Activated T-helper 1 cell treated with anti-CD3 and anti-CD28 coated beads, Interleukin-12 subunit alpha, Interleukin-12 subunit beta, Interleukin-2, Interleukin-4 antibody, amounts not matched to agents 30 ng/mL and 10 ng/mL and 1 ng/mL, durations not matched to agents 14 hours and 24 hours and 36 hours (primary cell): ENCODE measurements around the gene RNF8. TPM values are rescaled to one million over a fixed set of nuclear protein-coding genes. Genes with fewer than 3 reads are reported as not detected.

Experiments
- DNase-seq: peaks from one replicate; pipeline ENCODE4 v3.0.0; 2021; ENCODE audit warnings: low spot score
- H3K27ac Mint-ChIP-seq: one replicate; pipeline ENCODE4 v1.8.0; 2021; ENCODE audit warnings: mild to moderate bottlenecking, mixed read lengths
- H3K27me3 Mint-ChIP-seq: one replicate; pipeline ENCODE4 v1.8.0; 2022; ENCODE audit warnings: mild to moderate bottlenecking, moderate library complexity, mixed read lengths; ENCODE audit not compliant: insufficient read depth
- H3K36me3 Mint-ChIP-seq: one replicate; pipeline ENCODE4 v1.8.0; 2021; ENCODE audit warnings: low read depth, mixed read lengths
- H3K4me1 Mint-ChIP-seq: one replicate; pipeline ENCODE4 v1.8.0; 2021; ENCODE audit warnings: low read depth, mixed read lengths
- H3K4me3 Mint-ChIP-seq: one replicate; pipeline ENCODE4 v1.8.0; 2021; ENCODE audit warnings: mild to moderate bottlenecking, moderate library complexity, mixed read lengths
- H3K9me3 Mint-ChIP-seq: one replicate; pipeline ENCODE4 v1.8.0; 2021; ENCODE audit warnings: mixed read lengths
- intact Hi-C: fragments of 100-400 bp; cut with micrococcal nuclease; formaldehyde crosslinking; loops from one replicate; pipeline ENCODE4 v1.15.1; 2024
- total RNA-seq: library from RNA; stranded (reverse); gene quantifications from 2 replicates; pipeline ENCODE4 v1.2.3, GENCODE V29; 2022

Gene RNF8
- total RNA-seq, 1 donor from 2014 or later, result 30.0 TPM

- no peak overlapping the region for H3K27ac Mint-ChIP-seq
- H3K36me3 Mint-ChIP-seq, result peaks cover 29% of the 10 kb centered on the region
- intact Hi-C loops, result no loop called here
- no peaks in the 10 kb centered on the region for H3K9me3 Mint-ChIP-seq
- H3K27me3 Mint-ChIP-seq, result no peaks in the 10 kb centered on the region
- DNase-seq, result no peak
- no peak overlapping the region for H3K4me3 Mint-ChIP-seq
- peaks cover 20% of the 10 kb centered on the region for H3K4me1 Mint-ChIP-seq
Measured at GRCh38 chr6:37371154-37372083, 17.6 kb downstream of the RNF8 start.

- H3K4me3 Mint-ChIP-seq, result no peak overlapping the region
- H3K27ac Mint-ChIP-seq, result no peak overlapping the region
- H3K9me3 Mint-ChIP-seq, result no peaks in the 10 kb centered on the region
- H3K4me1 Mint-ChIP-seq, result peaks cover 20% of the 10 kb centered on the region
- intact Hi-C loops, result no loop called here
- H3K36me3 Mint-ChIP-seq, result peaks cover 29% of the 10 kb centered on the region
- no peaks in the 10 kb centered on the region for H3K27me3 Mint-ChIP-seq
- no peak for DNase-seq
Measured at GRCh38 chr6:37372116-37372515, 18.3 kb downstream of the RNF8 start.

- Mint-ChIP-seq H3K4me3 (no peak overlapping the region), H3K9me3 (no peaks in the 10 kb centered on the region), H3K36me3 (peaks cover 30% of the 10 kb centered on the region), H3K27ac (no peak overlapping the region), H3K27me3 (no peaks in the 10 kb centered on the region), H3K4me1 (peaks cover 18% of the 10 kb centered on the region)
- intact Hi-C loops, result no loop called here
- DNase-seq, result no peak
Measured at GRCh38 chr6:37373822-37374471, 20.2 kb downstream of the RNF8 start.

- H3K27ac Mint-ChIP-seq, result no peak overlapping the region
- H3K36me3 Mint-ChIP-seq, result peaks cover 22% of the 10 kb centered on the region
- no peaks in the 10 kb centered on the region for H3K9me3 Mint-ChIP-seq
- peaks cover 10% of the 10 kb centered on the region for H3K4me1 Mint-ChIP-seq
- no peak overlapping the region for H3K4me3 Mint-ChIP-seq
- intact Hi-C loops, result no loop called here
- H3K27me3 Mint-ChIP-seq, result no peaks in the 10 kb centered on the region
- no peak for DNase-seq
Measured at GRCh38 chr6:37375376-37375775, 21.6 kb downstream of the RNF8 start.

- Mint-ChIP-seq H3K27me3 (no peaks in the 10 kb centered on the region), H3K4me1 (peaks cover 10% of the 10 kb centered on the region), H3K4me3 (no peak overlapping the region), H3K27ac (no peak overlapping the region), H3K36me3 (peaks cover 21% of the 10 kb centered on the region), H3K9me3 (no peaks in the 10 kb centered on the region)
- intact Hi-C loops, result no loop called here
- no peak for DNase-seq
Measured at GRCh38 chr6:37376078-37376743, 22.4 kb downstream of the RNF8 start.

- peak; percentile 2 for DNase-seq
- Mint-ChIP-seq H3K27me3 (no peaks in the 10 kb centered on the region), H3K9me3 (no peaks in the 10 kb centered on the region), H3K27ac (no peak overlapping the region), H3K4me3 (no peak overlapping the region), H3K36me3 (peaks cover 22% of the 10 kb centered on the region), H3K4me1 (no peaks in the 10 kb centered on the region)
- intact Hi-C loops, result loop anchor here (1.0 to 2.0 kb wide), 4 partner anchors 52 to 311 kb away; partner anchors contain the start of gene CMTR1
Measured at GRCh38 chr6:37381579-37381978, 27.8 kb downstream of the RNF8 start.

- Mint-ChIP-seq H3K27ac (no peak overlapping the region), H3K36me3 (peaks cover 25% of the 10 kb centered on the region), H3K4me1 (no peaks in the 10 kb centered on the region), H3K4me3 (no peak overlapping the region), H3K27me3 (no peaks in the 10 kb centered on the region), H3K9me3 (no peaks in the 10 kb centered on the region)
- intact Hi-C loops, result no loop called here
- no peak for DNase-seq
Measured at GRCh38 chr6:37382994-37383765, 29.4 kb downstream of the RNF8 start.

GRCh38 chr6:37388578-37388977 lies 34.8 kb downstream of the RNF8 start:
- intact Hi-C loops, result no loop called here
- Mint-ChIP-seq H3K36me3 (peaks cover 12% of the 10 kb centered on the region), H3K27me3 (no peaks in the 10 kb centered on the region), H3K27ac (no peak overlapping the region), H3K4me3 (no peak overlapping the region), H3K4me1 (no peaks in the 10 kb centered on the region), H3K9me3 (no peaks in the 10 kb centered on the region)
- no peak for DNase-seq

- H3K36me3 Mint-ChIP-seq, result peaks cover 12% of the 10 kb centered on the region
- no peak overlapping the region for H3K4me3 Mint-ChIP-seq
- no peaks in the 10 kb centered on the region for H3K4me1 Mint-ChIP-seq
Measured at GRCh38 chr6:37389857-37390256, 36.1 kb downstream of the RNF8 start.

GRCh38 chr6:37391120-37391519 lies 37.3 kb downstream of the RNF8 start:
- Mint-ChIP-seq H3K4me1 (no peaks in the 10 kb centered on the region), H3K27me3 (no peaks in the 10 kb centered on the region), H3K27ac (no peak overlapping the region), H3K36me3 (peaks cover 12% of the 10 kb centered on the region), H3K4me3 (no peak overlapping the region), H3K9me3 (no peaks in the 10 kb centered on the region)
- intact Hi-C loops, result no loop called here
- no peak for DNase-seq

More at GRCh38 chr6:37389857-37390256, 36.1 kb downstream of the RNF8 start:
- intact Hi-C loops, result no loop called here
- H3K27me3 Mint-ChIP-seq, result no peaks in the 10 kb centered on the region
- H3K27ac Mint-ChIP-seq, result no peak overlapping the region
- no peak for DNase-seq
- H3K9me3 Mint-ChIP-seq, result no peaks in the 10 kb centered on the region

- DNase-seq, result no peak
- intact Hi-C loops, result no loop called here
- H3K27ac Mint-ChIP-seq, result no peak overlapping the region
- H3K36me3 Mint-ChIP-seq, result peaks cover 6% of the 10 kb centered on the region
- no peak overlapping the region for H3K4me3 Mint-ChIP-seq
- H3K9me3 Mint-ChIP-seq, result no peaks in the 10 kb centered on the region
- no peaks in the 10 kb centered on the region for H3K4me1 Mint-ChIP-seq
- H3K27me3 Mint-ChIP-seq, result peaks cover 1% of the 10 kb centered on the region
Measured at GRCh38 chr6:37392821-37393220, 39.0 kb downstream of the RNF8 start.

- H3K4me1 Mint-ChIP-seq, result no peaks in the 10 kb centered on the region
- H3K27ac Mint-ChIP-seq, result no peak overlapping the region
- intact Hi-C loops, result no loop called here
- no peak overlapping the region for H3K4me3 Mint-ChIP-seq
- H3K9me3 Mint-ChIP-seq, result no peaks in the 10 kb centered on the region
- H3K36me3 Mint-ChIP-seq, result peaks cover 6% of the 10 kb centered on the region
- no peak for DNase-seq
- peaks cover 2% of the 10 kb centered on the region for H3K27me3 Mint-ChIP-seq
Measured at GRCh38 chr6:37393381-37393929, 39.7 kb downstream of the RNF8 start.
